HepG2 (cell line): ENCODE results near the gene RELL2. TPM values are rescaled to one million over a fixed set of nuclear protein-coding genes. Genes with fewer than 3 reads are reported as not detected.

Experiments used
- ATF1 ChIP-seq: IDR thresholded peaks from 2 replicates; pipeline ENCODE4 v1.6.1; 2016; ENCODE audit warnings: mild to moderate bottlenecking, control low read depth
- ATRX ChIP-seq: sonication (generic); formaldehyde crosslinking; IDR thresholded peaks from 2 replicates; pipeline ENCODE4 v1.4.0; 2020; ENCODE audit warnings: missing genetic modification reagents, borderline replicate concordance
- GATA4 ChIP-seq: sonication (generic); IDR thresholded peaks from 2 replicates; pipeline ENCODE4 v1.6.1; 2016; ENCODE audit warnings: antibody characterized with exemption, low read depth, borderline replicate concordance
- HOXA5 ChIP-seq: sonication (generic); formaldehyde crosslinking; IDR thresholded peaks from 2 replicates; pipeline ENCODE4 v1.4.0; 2020; ENCODE audit warnings: missing genetic modification reagents
- KAT7 ChIP-seq: IDR thresholded peaks from 2 replicates; pipeline ENCODE4 v1.6.1; 2018; ENCODE audit warnings: borderline replicate concordance, missing compliant biosample characterization
- KMT2B ChIP-seq: IDR thresholded peaks from 2 replicates; pipeline ENCODE4 v1.6.1; 2016; ENCODE audit warnings: missing genetic modification reagents, missing compliant biosample characterization
- MBD4 ChIP-seq: IDR thresholded peaks from 2 replicates; pipeline ENCODE4 v1.6.1; 2012; ENCODE audit warnings: low read length, inconsistent platforms, borderline replicate concordance
- PAWR ChIP-seq: sonication (generic); formaldehyde crosslinking; IDR thresholded peaks from 2 replicates; pipeline ENCODE4 v1.4.0; 2020; ENCODE audit warnings: missing genetic modification reagents, mild to moderate bottlenecking, borderline replicate concordance
- PAX8 ChIP-seq: sonication (generic); formaldehyde crosslinking; IDR thresholded peaks from 2 replicates; pipeline ENCODE4 v1.8.0; 2022; ENCODE audit warnings: mild to moderate bottlenecking, missing genetic modification reagents, borderline replicate concordance
- SKI ChIP-seq: fragments of 450-650 bp; IDR thresholded peaks from one replicate; pipeline ENCODE4 v1.6.1; 2018; ENCODE audit warnings: mild to moderate bottlenecking; ENCODE audit not compliant: partially characterized antibody
- SP1 ChIP-seq, 2 experiments: fragments of 450-650 bp in 1 of 2; sonication (generic) in 1 of 2; formaldehyde crosslinking in 1 of 2; IDR thresholded peaks; 2 replicates each; pipeline versions ENCODE4 v1.4.0 to v1.6.1; 2016 to 2020; ENCODE audit warnings: missing genetic modification reagents in 1 of 2
- SP2 ChIP-seq: sonication (generic); formaldehyde crosslinking; IDR thresholded peaks from 2 replicates; pipeline ENCODE4 v1.5.1; 2020; ENCODE audit warnings: mild to moderate bottlenecking, missing genetic modification reagents
- SRF ChIP-seq: IDR thresholded peaks from 2 replicates; pipeline ENCODE4 v1.6.1; 2011; ENCODE audit warnings: mild to moderate bottlenecking, low read depth, low read length, moderate library complexity
- SRSF1 ChIP-seq: fragments of 200-400 bp; formaldehyde crosslinking; optimal IDR thresholded peaks from 2 replicates; pipeline ENCODE3; 2017; ENCODE audit warnings: mild to moderate bottlenecking, low read depth, low read length, moderate library complexity
- TCF7 ChIP-seq: sonication (generic); IDR thresholded peaks from 2 replicates; pipeline ENCODE4 v1.6.1; 2016; ENCODE audit warnings: antibody characterized with exemption, low read depth
- TEAD2 ChIP-seq: sonication (generic); formaldehyde crosslinking; IDR thresholded peaks from 2 replicates; pipeline ENCODE4 v1.9.0; 2021; ENCODE audit warnings: missing genetic modification reagents
- ZBTB7A ChIP-seq: sonication (generic); formaldehyde crosslinking; IDR thresholded peaks from 2 replicates; pipeline ENCODE4 v1.8.0; 2022; ENCODE audit warnings: mild to moderate bottlenecking, missing genetic modification reagents
- ZFP36L2 ChIP-seq: sonication (generic); formaldehyde crosslinking; IDR thresholded peaks from 2 replicates; pipeline ENCODE4 v1.4.0; 2020; ENCODE audit warnings: missing genetic modification reagents
- ZFP90 ChIP-seq: sonication (generic); formaldehyde crosslinking; IDR thresholded peaks from 2 replicates; pipeline ENCODE4 v1.8.0; 2022; ENCODE audit warnings: missing genetic modification reagents, mild to moderate bottlenecking, inconsistent platforms, borderline replicate concordance
- ZNF274 ChIP-seq: sonication (generic); formaldehyde crosslinking; IDR thresholded peaks from 2 replicates; pipeline ENCODE4 v1.5.1; 2020; ENCODE audit warnings: mild to moderate bottlenecking, missing genetic modification reagents
- ZNF567 ChIP-seq: sonication (generic); formaldehyde crosslinking; IDR thresholded peaks from 2 replicates; pipeline ENCODE4 v1.8.1; 2023; ENCODE audit warnings: mild to moderate bottlenecking, missing genetic modification reagents, borderline replicate concordance
- ZNF652 ChIP-seq: IDR thresholded peaks from 2 replicates; pipeline ENCODE4 v1.6.1; 2016; ENCODE audit warnings: low read depth, borderline replicate concordance
- polyA plus RNA-seq, 8 experiments: library from polyadenylated mRNA; depleted of rRNA in 3 of 8; stranded (reverse) in 7 of 8; unstranded in 1 of 8; fragments of >200 nt; fragmentation: Illumina TruSeq in 4 of 8; extraction: Trizol in 4 of 8; gene quantifications; 2 replicates each; pipeline versions ENCODE4 v1.2.1 to v1.2.3, GENCODE V29; 2011 to 2016; ENCODE audit warnings: low read depth in 4 of 8, missing spikeins in 1 of 8, mixed read lengths in 1 of 8; ENCODE audit not compliant: insufficient read depth in 1 of 8
- total RNA-seq, 5 experiments: library from RNA; depleted of rRNA; stranded (reverse); fragments of >200 nt; fragmentation: Illumina TruSeq; extraction: Trizol; gene quantifications; 2 replicates each; pipeline ENCODE4 v1.2.3, GENCODE V29; 2016; ENCODE audit warnings: low read depth in 1 of 5
- TF ChIP-seq, protein P1 (sequence below): sonication (generic); formaldehyde crosslinking; IDR thresholded peaks from 2 replicates; pipeline ENCODE4 v1.5.0; 2020; ENCODE audit warnings: mild to moderate bottlenecking, missing genetic modification reagents
- TF ChIP-seq, protein P2 (sequence below): sonication (generic); formaldehyde crosslinking; IDR thresholded peaks from 2 replicates; pipeline ENCODE4 v1.4.0; 2020; ENCODE audit warnings: missing genetic modification reagents, low read depth, mild to moderate bottlenecking, borderline replicate concordance
- TF ChIP-seq, protein P3 (sequence below): sonication (generic); formaldehyde crosslinking; IDR thresholded peaks from 2 replicates; pipeline ENCODE4 v1.8.0; 2022; ENCODE audit warnings: missing genetic modification reagents, mild to moderate bottlenecking, inconsistent platforms, borderline replicate concordance

Gene RELL2
- total and polyA plus RNA-seq, 2 of the 13 experiments (the other 11 are each of a cell fraction or from before 2014, with no cell fraction given): 6.4 to 8.3 TPM

DNA sequence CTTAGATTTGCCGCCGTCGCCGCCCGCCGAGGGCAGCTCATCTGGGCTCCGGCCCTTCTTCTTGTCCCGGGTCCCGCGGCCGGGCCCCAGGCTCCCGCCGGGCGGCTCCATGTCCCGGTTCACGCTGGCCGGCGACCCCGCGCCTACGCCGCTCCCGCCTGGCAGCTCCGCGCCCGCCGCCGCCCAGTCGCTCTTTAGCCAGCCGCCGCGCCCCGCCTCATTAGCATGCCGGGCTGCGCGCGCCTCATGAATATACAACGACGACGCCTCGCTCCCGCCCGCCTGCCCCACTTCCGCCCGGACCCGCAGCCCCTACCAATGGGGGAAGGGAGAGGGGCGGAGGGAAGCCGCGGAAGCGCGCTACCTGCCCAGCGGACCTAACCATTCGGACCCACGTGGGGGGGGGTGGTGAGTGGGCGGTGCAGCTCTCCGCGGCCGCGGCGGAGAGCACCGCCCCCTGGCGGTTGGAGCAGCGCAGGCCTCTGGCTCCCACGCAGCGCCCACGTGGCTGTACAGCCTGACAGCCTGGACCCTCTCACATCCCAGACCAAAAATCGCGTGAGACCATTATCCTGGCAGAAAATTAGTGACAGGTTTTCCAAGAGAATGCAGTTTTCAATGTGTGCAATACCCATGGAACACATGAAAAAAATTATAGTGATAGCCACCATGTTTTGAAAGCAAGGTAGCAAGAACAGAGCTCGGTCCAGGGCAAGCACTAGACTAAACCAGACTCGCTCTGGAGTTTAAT, 17.8 kb upstream of the RELL2 start, which contains the start of gene DIAPH1 (continued):
- TF ChIP-seq SP2 (CRISPR knock-in tag) (peak; percentile 66), PAX8 (CRISPR knock-in tag) (no peak), KAT7 (CRISPR knock-in tag) (peak; percentile 66; the same call in 1 of the 2 replicates), MBD4 (no peak), HOXA5 (CRISPR knock-in tag) (peak; percentile 70; the same call in 1 of the 2 replicates), KMT2B (CRISPR knock-in tag) (peak; percentile 85), ZNF274 (no peak), TEAD2 (no peak), TCF7 (no peak), SKI (peak; percentile 85), ATRX (CRISPR knock-in tag) (no peak), SP1 (IDR thresholded peaks at IDR 0.05) (no peak), SP1 (CRISPR knock-in tag; IDR thresholded peaks at IDR 0.05) (peak; percentile 91), SRF (no peak), ATF1 (CRISPR knock-in tag) (peak; percentile 35; the same call in 1 of the 2 replicates), ZNF652 (CRISPR knock-in tag) (no peak), ZBTB7A (CRISPR knock-in tag) (no peak), ZFP90 (CRISPR knock-in tag) (no peak; the same call in 1 of the 2 replicates), SRSF1 (no peak), ZFP36L2 (no peak), GATA4 (no peak), ZNF567 (CRISPR knock-in tag) (no peak), PAWR (CRISPR knock-in tag) (0 out of 2 replicates have a peak, but pooled peaks have one; percentile 36)
- TF ChIP-seq, protein P1, sequence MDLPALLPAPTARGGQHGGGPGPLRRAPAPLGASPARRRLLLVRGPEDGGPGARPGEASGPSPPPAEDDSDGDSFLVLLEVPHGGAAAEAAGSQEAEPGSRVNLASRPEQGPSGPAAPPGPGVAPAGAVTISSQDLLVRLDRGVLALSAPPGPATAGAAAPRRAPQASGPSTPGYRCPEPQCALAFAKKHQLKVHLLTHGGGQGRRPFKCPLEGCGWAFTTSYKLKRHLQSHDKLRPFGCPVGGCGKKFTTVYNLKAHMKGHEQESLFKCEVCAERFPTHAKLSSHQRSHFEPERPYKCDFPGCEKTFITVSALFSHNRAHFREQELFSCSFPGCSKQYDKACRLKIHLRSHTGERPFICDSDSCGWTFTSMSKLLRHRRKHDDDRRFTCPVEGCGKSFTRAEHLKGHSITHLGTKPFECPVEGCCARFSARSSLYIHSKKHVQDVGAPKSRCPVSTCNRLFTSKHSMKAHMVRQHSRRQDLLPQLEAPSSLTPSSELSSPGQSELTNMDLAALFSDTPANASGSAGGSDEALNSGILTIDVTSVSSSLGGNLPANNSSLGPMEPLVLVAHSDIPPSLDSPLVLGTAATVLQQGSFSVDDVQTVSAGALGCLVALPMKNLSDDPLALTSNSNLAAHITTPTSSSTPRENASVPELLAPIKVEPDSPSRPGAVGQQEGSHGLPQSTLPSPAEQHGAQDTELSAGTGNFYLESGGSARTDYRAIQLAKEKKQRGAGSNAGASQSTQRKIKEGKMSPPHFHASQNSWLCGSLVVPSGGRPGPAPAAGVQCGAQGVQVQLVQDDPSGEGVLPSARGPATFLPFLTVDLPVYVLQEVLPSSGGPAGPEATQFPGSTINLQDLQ: no peak
- TF ChIP-seq, protein P2, sequence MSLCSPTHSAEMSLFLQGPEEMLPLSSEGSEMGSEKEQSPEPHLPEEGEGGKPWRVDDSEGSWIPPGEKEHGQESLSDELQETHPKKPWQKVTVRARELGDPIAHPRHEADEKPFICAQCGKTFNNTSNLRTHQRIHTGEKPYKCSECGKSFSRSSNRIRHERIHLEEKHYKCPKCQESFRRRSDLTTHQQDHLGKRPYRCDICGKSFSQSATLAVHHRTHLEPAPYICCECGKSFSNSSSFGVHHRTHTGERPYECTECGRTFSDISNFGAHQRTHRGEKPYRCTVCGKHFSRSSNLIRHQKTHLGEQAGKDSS: peak; percentile 71; the same call in 1 of the 2 replicates
- TF ChIP-seq, protein P3, sequence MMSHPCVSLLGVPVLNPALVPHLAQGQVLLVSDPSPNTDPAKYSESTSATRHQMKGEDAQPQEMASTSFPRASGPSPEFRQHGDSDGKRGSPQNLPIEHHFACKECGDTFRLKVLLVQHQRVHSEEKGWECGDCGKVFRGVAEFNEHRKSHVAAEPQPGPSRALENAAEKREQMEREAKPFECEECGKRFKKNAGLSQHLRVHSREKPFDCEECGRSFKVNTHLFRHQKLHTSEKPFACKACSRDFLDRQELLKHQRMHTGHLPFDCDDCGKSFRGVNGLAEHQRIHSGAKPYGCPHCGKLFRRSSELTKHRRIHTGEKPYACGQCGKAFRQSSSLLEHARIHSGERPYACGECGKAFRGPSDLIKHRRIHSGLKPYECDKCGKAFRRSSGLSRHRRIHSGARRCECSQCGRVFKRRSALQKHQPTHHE (CRISPR knock-in tag): peak; percentile 84
